HCT116 (cell line): ENCODE results near the gene FAM120A. TPM values are rescaled to one million over a fixed set of nuclear protein-coding genes. Genes with fewer than 3 reads are reported as not detected.

ENCODE experiments used
- ATAC-seq: fragments of 200-7000 bp; cut with Tn5 transposase; 2 replicates; pipeline ENCODE4 v1.9.1; 2020; ENCODE audit warnings: mild to moderate bottlenecking, moderate library complexity
- BruUV-seq: library from RNA; stranded (reverse); fragments of 400-500 nt; replicated peaks from 2 replicates; lab custom pipeline; 2021; lab: Mats Ljungman, UMichigan
- CTCF ChIA-PET: fragments of 300-600 bp; sonication (Branson Sonifier 250); formaldehyde crosslinking; loops from one replicate; lab custom pipeline; 2021; ENCODE audit warnings: antibody characterized with exemption; lab: Charles Lee
- POLR2A ChIA-PET: fragments of 300-600, 350-600 bp; sonication (Branson Sonifier 250); formaldehyde crosslinking; loops from one replicate; lab custom pipeline; 2021; ENCODE audit warnings: antibody characterized with exemption; lab: Charles Lee
- RAD21 ChIA-PET, 2 experiments: fragments of 300-600 bp; sonication (Branson Sonifier 250); formaldehyde crosslinking; loops; one replicate each; lab custom pipeline; 2023; ENCODE audit warnings: low total read pairs in 2 of 2; ENCODE audit not compliant: uncharacterized antibody in 2 of 2, unreplicated experiment in 2 of 2, low non-redundant PET in 1 of 2; lab: Charles Lee
- DNase-seq: peaks from one replicate; pipeline ENCODE4 v3.0.0-alpha.2; 2010; ENCODE audit warnings: low read depth, low spot score
- H2AFZ ChIP-seq: fragments of 200-600 bp; shearing (Covaris generic), sonication (generic); 2 replicates; pipeline ENCODE4 v1.6.1; 2017; ENCODE audit warnings: low read depth, mixed run types, mixed read lengths, antibody characterized with exemption, low read length; ENCODE audit not compliant: poor library complexity, severe bottlenecking
- H3K27ac ChIP-seq: 2 replicates; pipeline ENCODE4 v1.5.1; 2012; ENCODE audit warnings: low read depth, low read length
- H3K27me3 ChIP-seq: fragments of 200-600 bp; sonication (generic); 2 replicates; pipeline ENCODE4 v1.6.1; 2016; ENCODE audit warnings: mixed run types, low read length, mixed read lengths; ENCODE audit not compliant: insufficient read depth
- H3K36me3 ChIP-seq, 2 experiments: fragments of 200-500 bp in 1 of 2; fragments of 200-600 bp in 1 of 2; sonication (Bioruptor generic) in 1 of 2; sonication (generic) in 1 of 2; 2 replicates each; pipeline versions ENCODE4 v1.5.1 to v1.6.1; 2014 to 2016; ENCODE audit warnings: low read length in 2 of 2, inconsistent platforms in 1 of 2, mixed read lengths in 1 of 2, mixed run types in 1 of 2; ENCODE audit not compliant: insufficient read depth in 2 of 2, control insufficient read depth in 1 of 2
- H3K4me1 ChIP-seq, 2 experiments: fragments of 200-600 bp in 1 of 2; sonication (generic) in 1 of 2; 2 replicates each; pipeline versions ENCODE4 v1.5.1 to v1.6.1; 2012 to 2017; ENCODE audit warnings: low read length in 2 of 2, inconsistent platforms in 1 of 2, mild to moderate bottlenecking in 1 of 2, mixed read lengths in 1 of 2, mixed run types in 1 of 2, moderate library complexity in 1 of 2; ENCODE audit not compliant: insufficient read depth in 2 of 2, control insufficient read depth in 1 of 2
- H3K4me2 ChIP-seq: fragments of 200-600 bp; sonication (generic); 2 replicates; pipeline ENCODE4 v1.6.1; 2017; ENCODE audit warnings: mixed run types, low read length, mixed read lengths
- H3K4me3 ChIP-seq, 2 experiments: fragments of 200-600 bp in 1 of 2; sonication (generic) in 1 of 2; replicated peaks in 1 of 2; 2 replicates each; pipeline ENCODE4 v1.5.1; 2011 to 2016; ENCODE audit warnings: low read length in 2 of 2, control low read depth in 1 of 2, low read depth in 1 of 2, mild to moderate bottlenecking in 1 of 2, mixed read lengths in 1 of 2, mixed run types in 1 of 2
- H3K79me2 ChIP-seq: fragments of 200-600 bp; sonication (generic); 2 replicates; pipeline ENCODE4 v1.6.1; 2017; ENCODE audit warnings: mild to moderate bottlenecking, mixed run types, low read length, moderate library complexity, mixed read lengths; ENCODE audit not compliant: insufficient read depth
- H3K9ac ChIP-seq: fragments of 200-600 bp; sonication (generic); 2 replicates; pipeline ENCODE4 v1.6.1; 2016; ENCODE audit warnings: low read length, mixed read lengths
- H3K9me2 ChIP-seq: fragments of 200-600 bp; sonication (generic), shearing (Covaris generic); 2 replicates; pipeline ENCODE4 v1.6.1; 2017; ENCODE audit warnings: mixed run types, mild to moderate bottlenecking, moderate library complexity; ENCODE audit not compliant: insufficient read depth
- H3K9me3 ChIP-seq, 2 experiments: fragments of 200-500 bp in 1 of 2; fragments of 200-600 bp in 1 of 2; sonication (Bioruptor generic) in 1 of 2; sonication (generic) in 1 of 2; 2 replicates each; pipeline ENCODE4 v1.6.1; 2014 to 2017; ENCODE audit warnings: low read length in 2 of 2, mixed read lengths in 2 of 2, inconsistent platforms in 1 of 2, low read depth in 1 of 2, mild to moderate bottlenecking in 1 of 2, mixed run types in 1 of 2, moderate library complexity in 1 of 2; ENCODE audit not compliant: control insufficient read depth in 1 of 2, insufficient read depth in 1 of 2
- H4K20me1 ChIP-seq: fragments of 200-600 bp; sonication (generic), shearing (Covaris generic); 2 replicates; pipeline ENCODE4 v1.6.1; 2017; ENCODE audit warnings: mixed run types, mild to moderate bottlenecking, moderate library complexity; ENCODE audit not compliant: insufficient read depth
- ATF3 ChIP-seq: IDR thresholded peaks from 2 replicates; pipeline ENCODE4 v1.6.1; 2012
- CBX3 ChIP-seq: IDR thresholded peaks from 2 replicates; pipeline ENCODE4 v1.6.1; 2012; ENCODE audit warnings: low read depth
- CTCF ChIP-seq, 3 experiments: fragments of 200-600 bp in 1 of 3; sonication (generic) in 1 of 3; IDR thresholded peaks in 2 of 3; conservative IDR thresholded peaks in 1 of 3; 2 replicates each; pipeline ENCODE4 v1.5.1; 2012 to 2017; ENCODE audit warnings: low read depth in 2 of 3, low read length in 2 of 3, antibody characterized with exemption in 1 of 3, borderline replicate concordance in 1 of 3, control low read depth in 1 of 3, mild to moderate bottlenecking in 1 of 3, mixed read lengths in 1 of 3, mixed run types in 1 of 3, moderate library complexity in 1 of 3; ENCODE audit not compliant: insufficient read depth in 1 of 3
- EGR1 ChIP-seq: IDR thresholded peaks from 2 replicates; pipeline ENCODE4 v1.6.1; 2012; ENCODE audit warnings: low read depth
- ELF1 ChIP-seq: IDR thresholded peaks from 2 replicates; pipeline ENCODE4 v1.6.1; 2012; ENCODE audit warnings: low read depth, borderline replicate concordance
- EZH2 ChIP-seq: fragments of 200-600 bp; sonication (generic); IDR thresholded peaks from 2 replicates; pipeline ENCODE4 v1.6.1; 2017; ENCODE audit warnings: antibody characterized with exemption, mixed run types
- EZH2phosphoT487 ChIP-seq: fragments of 200-600 bp; IDR thresholded peaks from 2 replicates; pipeline ENCODE4 v1.6.1; 2018; ENCODE audit warnings: antibody characterized with exemption, borderline replicate concordance
- FOSL1 ChIP-seq: IDR thresholded peaks from 2 replicates; pipeline ENCODE4 v1.6.1; 2012; ENCODE audit warnings: low read depth
- POLR2AphosphoS5 ChIP-seq: IDR thresholded peaks from 2 replicates; pipeline ENCODE4 v1.6.1; 2011; ENCODE audit warnings: mild to moderate bottlenecking, low read depth, low read length, moderate library complexity
- SIN3A ChIP-seq: IDR thresholded peaks from 2 replicates; pipeline ENCODE4 v1.6.1; 2012; ENCODE audit warnings: low read depth
- SP1 ChIP-seq: IDR thresholded peaks from 2 replicates; pipeline ENCODE4 v1.6.1; 2012; ENCODE audit warnings: low read depth
- TCF7L2 ChIP-seq: IDR thresholded peaks from 2 replicates; pipeline ENCODE4 v1.7.0; 2011; ENCODE audit warnings: borderline replicate concordance, inconsistent platforms; ENCODE audit not compliant: insufficient read depth, insufficient read length; ENCODE audit errors: extremely low read depth
- YY1 ChIP-seq: IDR thresholded peaks from 2 replicates; pipeline ENCODE4 v1.6.1; 2011; ENCODE audit warnings: low read length, low read depth, moderate library complexity, mild to moderate bottlenecking; ENCODE audit not compliant: insufficient replicate concordance; ENCODE audit errors: extremely low read depth
- ZBTB33 ChIP-seq: IDR thresholded peaks from 2 replicates; pipeline ENCODE4 v1.6.1; 2011; ENCODE audit warnings: mild to moderate bottlenecking, low read length, moderate library complexity; ENCODE audit not compliant: insufficient replicate concordance; ENCODE audit errors: extremely low read depth
- ZFX ChIP-seq: fragments of 450-650 bp; IDR thresholded peaks from 2 replicates; pipeline ENCODE4 v1.6.1; 2017
- intact Hi-C: fragments of 100-400 bp; cut with micrococcal nuclease; formaldehyde crosslinking; loops from 2 replicates; pipeline ENCODE4 v1.10.0; 2022
- total RNA-seq: library from RNA; stranded (reverse); gene quantifications from one replicate; pipeline ENCODE4 v1.2.1, GENCODE V29; 2021; ENCODE audit not compliant: unreplicated experiment

FAM120A gene
- total RNA-seq, 1 experiment from 2014 or later: 122 TPM

GRCh38 chr9:93486268-93486667 lies 34.8 kb downstream of the FAM120A start:
- H3K9ac ChIP-seq: no peak overlapping the region
- ChIA-PET POLR2A (no interaction called here), CTCF (no interaction called here), RAD21 (no interaction called here)
- H3K36me3 ChIP-seq: 0 out of 4 replicates have a peak, but pooled peaks cover 0 to 4% of the 10 kb centered on the region in 2 experiments
- H3K27me3 ChIP-seq: no peaks in the 10 kb centered on the region
- no peak for ATAC-seq
- H3K27ac ChIP-seq: no peak overlapping the region
- no peak overlapping the region for H2AFZ ChIP-seq
- no peak overlapping the region for H3K4me3 ChIP-seq
- peaks cover 97% of the 10 kb centered on the region for H3K79me2 ChIP-seq
- no peak for DNase-seq
- no peaks in the 10 kb centered on the region for H3K9me2 ChIP-seq
- no peak overlapping the region for H3K4me2 ChIP-seq
- peaks cover 5% of the 10 kb centered on the region; the same call in 1 of the 2 replicates for H4K20me1 ChIP-seq
- TF ChIP-seq YY1: no peak
- TF ChIP-seq SP1: no peak
- TF ChIP-seq ELF1: no peak
- no peak for TF ChIP-seq ZFX
- TF ChIP-seq EZH2phosphoT487: no peak
- no peak for TF ChIP-seq CTCF (IDR thresholded peaks at IDR 0.05 in 2 of 3, conservative IDR thresholded peaks at IDR 0.05 in 1 of 3; ENCODE audit: borderline replicate concordance in 1 of 3, insufficient read depth in 1 of 3, low read depth in 2 of 3, low read length in 2 of 3)
- TF ChIP-seq CBX3: no peak
- intact Hi-C loops: no loop called here
- BruUV-seq: no TSS peak
- no peaks in the 10 kb centered on the region for H3K4me1 ChIP-seq
- no peaks in the 10 kb centered on the region for H3K9me3 ChIP-seq

- no peak overlapping the region for H2AFZ ChIP-seq
- H3K27me3 ChIP-seq: no peaks in the 10 kb centered on the region
- H4K20me1 ChIP-seq: no peaks in the 10 kb centered on the region
- H3K9ac ChIP-seq: no peak overlapping the region
- H3K4me2 ChIP-seq: no peak overlapping the region
- ChIA-PET CTCF (no interaction called here), POLR2A (no interaction called here), RAD21 (no interaction called here)
- intact Hi-C loops: no loop called here
- BruUV-seq: no TSS peak
- 0 out of 4 replicates have a peak, but pooled peaks cover 0 to 4% of the 10 kb centered on the region in 2 experiments for H3K36me3 ChIP-seq
- TF ChIP-seq CBX3 (no peak), ZBTB33 (no peak), EGR1 (no peak), EZH2 (no peak), POLR2AphosphoS5 (no peak), SIN3A (no peak), ATF3 (no peak), TCF7L2 (no peak), ZFX (no peak), YY1 (no peak), FOSL1 (no peak)
- no peaks in the 10 kb centered on the region for H3K9me2 ChIP-seq
- no peaks in the 10 kb centered on the region for H3K9me3 ChIP-seq
- H3K27ac ChIP-seq: no peak overlapping the region
- no peak overlapping the region for H3K4me3 ChIP-seq
- ATAC-seq: no peak
- peaks cover 97% of the 10 kb centered on the region for H3K79me2 ChIP-seq
- no peak for DNase-seq
- no peaks in the 10 kb centered on the region for H3K4me1 ChIP-seq
These were observed 36.8 kb downstream of the FAM120A start for GRCh38 chr9:93488244-93488643.
